NCI-H524 treated with DMSO at 0.1 percent for 48 hours (cell line): Measurements from ENCODE around the gene CAST.
"Not testable (repeated sequence)": the region's sequence is repeated elsewhere in the genome, so short reads cannot be mapped to it uniquely, and the experiment has no call there.

Experiments used
- DNase-seq: peaks from one replicate; lab custom pipeline; 2025; lab: John Stamatoyannopoulos, UW

Gene CAST, protein sequence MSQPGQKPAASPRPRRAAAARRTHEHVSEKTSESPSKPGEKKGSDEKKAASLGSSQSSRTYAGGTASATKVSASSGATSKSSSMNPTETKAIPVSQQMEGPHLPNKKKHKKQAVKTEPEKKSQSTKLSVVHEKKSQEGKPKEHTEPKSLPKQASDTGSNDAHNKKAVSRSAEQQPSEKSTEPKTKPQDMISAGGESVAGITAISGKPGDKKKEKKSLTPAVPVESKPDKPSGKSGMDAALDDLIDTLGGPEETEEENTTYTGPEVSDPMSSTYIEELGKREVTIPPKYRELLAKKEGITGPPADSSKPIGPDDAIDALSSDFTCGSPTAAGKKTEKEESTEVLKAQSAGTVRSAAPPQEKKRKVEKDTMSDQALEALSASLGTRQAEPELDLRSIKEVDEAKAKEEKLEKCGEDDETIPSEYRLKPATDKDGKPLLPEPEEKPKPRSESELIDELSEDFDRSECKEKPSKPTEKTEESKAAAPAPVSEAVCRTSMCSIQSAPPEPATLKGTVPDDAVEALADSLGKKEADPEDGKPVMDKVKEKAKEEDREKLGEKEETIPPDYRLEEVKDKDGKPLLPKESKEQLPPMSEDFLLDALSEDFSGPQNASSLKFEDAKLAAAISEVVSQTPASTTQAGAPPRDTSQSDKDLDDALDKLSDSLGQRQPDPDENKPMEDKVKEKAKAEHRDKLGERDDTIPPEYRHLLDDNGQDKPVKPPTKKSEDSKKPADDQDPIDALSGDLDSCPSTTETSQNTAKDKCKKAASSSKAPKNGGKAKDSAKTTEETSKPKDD

GRCh38 chr5:96661855-96662724, at the start of gene CAST:
Gene CAST, plus strand, starts transcription at chr5:96662376. Its CDS starts 47 bp downstream, at chr5:96662423.
- DNase-seq = peak; percentile 8

GRCh38 chr5:96614110-96614691, 48.0 kb upstream of the CAST start:
- DNase-seq = peak; percentile 3

DNA sequence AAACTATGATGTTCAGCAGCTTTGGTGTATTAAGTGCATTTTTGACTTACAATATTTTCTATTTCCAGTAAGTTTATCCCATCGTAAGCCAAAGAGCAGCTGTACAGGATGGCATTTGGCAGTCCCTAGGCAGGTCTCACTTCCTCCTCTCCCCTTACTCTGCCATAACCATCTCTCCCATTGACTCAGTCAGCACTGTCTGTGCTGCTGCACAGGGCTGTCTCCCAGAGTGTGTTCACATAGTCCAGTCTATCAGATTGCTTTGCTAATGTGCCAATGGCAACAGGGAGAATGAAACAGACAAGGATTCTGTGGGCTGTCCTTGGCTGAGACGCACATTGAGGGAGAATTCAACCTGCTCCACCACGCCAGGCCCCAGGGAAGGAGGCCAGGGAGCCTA, 47.0 kb upstream of the CAST start:
- DNase-seq = no peak

DNA sequence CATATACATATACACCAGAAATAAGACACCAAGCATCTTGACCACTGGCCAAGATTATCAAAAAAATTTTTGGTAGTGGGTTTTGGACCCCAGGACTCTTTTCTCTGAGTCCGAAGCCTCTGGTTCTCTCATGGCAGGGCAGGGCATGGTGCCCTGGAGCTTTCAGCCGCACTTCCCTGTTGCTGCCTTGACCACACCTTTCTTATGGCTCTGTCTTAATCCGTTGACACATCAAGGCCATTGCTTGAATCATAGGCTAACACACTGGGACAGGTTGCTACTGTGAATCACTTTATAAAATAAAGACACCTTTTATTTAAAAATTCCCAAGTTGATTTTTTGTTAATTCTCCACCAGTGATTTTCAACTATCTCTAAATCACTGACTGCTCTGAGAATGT, 45.4 kb upstream of the CAST start:
- DNase-seq = no peak

GRCh38 chr5:96618311-96619016, 43.7 kb upstream of the CAST start:
- not testable (repeated sequence) for DNase-seq

DNA sequence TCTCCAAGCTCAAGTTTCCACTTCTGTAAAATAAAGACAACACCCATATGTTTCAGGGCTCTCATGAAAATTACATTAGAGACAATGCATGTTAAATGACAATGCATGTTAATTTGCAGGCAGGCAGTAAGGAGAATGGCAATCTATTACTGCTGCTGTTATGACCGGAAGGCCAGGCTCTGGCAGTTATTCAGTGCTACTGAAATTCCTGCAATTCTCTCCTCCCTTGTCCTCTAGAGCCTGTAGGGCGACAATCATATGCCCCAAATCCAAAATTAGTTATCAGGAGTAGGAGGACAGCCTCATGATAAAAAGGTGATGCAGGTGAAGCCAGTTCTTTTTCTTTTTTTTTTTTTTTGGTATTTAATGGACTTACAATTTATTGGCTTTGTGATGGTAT, 42.2 kb upstream of the CAST start:
- no peak for DNase-seq

GRCh38 chr5:96624596-96624995, 37.6 kb upstream of the CAST start:
- DNase-seq = no peak

GRCh38 chr5:96625365-96625764, 36.8 kb upstream of the CAST start:
- no peak for DNase-seq

GRCh38 chr5:96626956-96627355, 35.2 kb upstream of the CAST start:
- DNase-seq = no peak

GRCh38 chr5:96627792-96628398, 34.3 kb upstream of the CAST start:
- DNase-seq = no peak

- no peak for DNase-seq
These were observed 33.8 kb upstream of the CAST start for GRCh38 chr5:96628406-96628805.

DNA sequence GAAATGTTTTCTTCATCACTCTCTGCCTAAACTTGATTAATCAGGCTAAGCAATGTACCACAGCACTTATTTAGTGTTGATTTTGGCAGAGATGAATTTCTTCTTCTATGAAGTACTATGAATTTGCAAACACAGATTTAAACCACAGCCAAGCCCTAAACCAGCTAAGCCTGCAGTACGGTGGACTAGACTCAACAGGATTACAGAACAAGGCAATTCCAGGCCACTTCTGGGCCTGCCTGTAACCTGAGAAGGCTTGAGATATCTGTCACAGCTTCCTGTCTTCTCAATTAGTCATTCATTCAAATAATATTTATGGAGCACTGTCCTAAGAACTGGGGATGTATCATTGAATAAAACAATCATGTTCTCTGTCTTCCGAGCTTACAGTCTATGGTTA, 32.4 kb upstream of the CAST start:
- DNase-seq = peak; percentile 36

GRCh38 chr5:96633820-96634219, 28.4 kb upstream of the CAST start:
- DNase-seq = no peak

DNA sequence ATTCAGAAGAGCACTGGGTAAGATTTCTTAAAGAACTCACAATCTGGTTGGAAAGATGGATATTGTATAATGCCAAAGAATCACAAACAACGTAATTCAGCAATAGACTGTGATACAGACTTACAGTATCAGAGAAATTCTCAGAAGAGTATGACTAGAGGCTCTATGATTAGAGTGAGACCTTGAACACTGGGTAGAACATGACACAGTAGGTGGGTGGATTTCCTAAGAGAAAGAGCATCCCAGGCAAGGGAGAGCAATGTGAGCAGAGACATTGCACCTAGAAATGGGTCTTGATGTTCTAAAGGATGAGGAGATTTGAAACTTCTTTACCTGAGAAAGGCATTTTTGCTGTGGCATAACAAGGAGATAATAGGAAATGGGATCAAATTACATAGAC, 27.3 kb upstream of the CAST start:
- DNase-seq = no peak

- no peak for DNase-seq
These were observed 26.1 kb upstream of the CAST start for GRCh38 chr5:96636046-96636445.

GRCh38 chr5:96636594-96636993, 25.6 kb upstream of the CAST start:
- no peak for DNase-seq

DNA sequence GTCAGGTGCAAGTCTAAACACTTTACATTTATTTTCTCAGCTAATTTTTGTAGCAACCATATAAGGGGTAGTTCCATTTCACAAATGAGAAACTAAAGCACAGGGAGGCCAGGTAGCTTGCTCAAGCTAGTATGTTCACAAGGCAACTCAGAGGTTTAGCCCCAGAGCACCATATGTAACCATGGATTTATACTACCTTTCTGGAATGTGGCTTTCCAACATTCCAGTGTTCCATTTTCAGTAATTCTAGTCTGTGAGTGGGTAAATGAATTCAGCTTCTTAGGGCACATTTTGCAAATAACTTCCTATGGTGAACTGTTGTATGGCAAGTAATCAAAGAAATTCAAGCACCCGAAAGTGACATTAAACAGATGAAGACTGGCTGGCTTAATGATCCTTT, 25.0 kb upstream of the CAST start:
- DNase-seq = no peak

DNA sequence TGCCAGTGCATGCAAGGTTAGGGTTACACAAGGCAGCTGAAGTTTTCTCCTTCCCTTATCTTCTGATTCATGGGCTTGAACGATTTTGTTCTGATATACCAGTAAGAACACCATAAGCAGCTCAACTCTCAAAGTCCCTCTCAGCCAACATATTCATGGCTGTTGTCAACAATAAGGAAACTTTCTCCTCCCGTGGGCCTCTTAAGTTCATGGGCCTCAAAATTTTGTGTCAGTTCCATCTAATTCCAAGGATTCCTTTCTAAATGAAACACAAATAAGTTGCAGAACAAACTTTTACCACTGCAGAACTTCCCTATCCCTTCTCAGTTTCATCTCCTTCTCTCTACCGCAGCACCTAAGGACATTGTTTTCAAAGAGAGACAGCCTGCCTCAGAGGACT, 23.6 kb upstream of the CAST start:
- no peak for DNase-seq

GRCh38 chr5:96640696-96641095, 21.5 kb upstream of the CAST start:
- DNase-seq = no peak

DNA sequence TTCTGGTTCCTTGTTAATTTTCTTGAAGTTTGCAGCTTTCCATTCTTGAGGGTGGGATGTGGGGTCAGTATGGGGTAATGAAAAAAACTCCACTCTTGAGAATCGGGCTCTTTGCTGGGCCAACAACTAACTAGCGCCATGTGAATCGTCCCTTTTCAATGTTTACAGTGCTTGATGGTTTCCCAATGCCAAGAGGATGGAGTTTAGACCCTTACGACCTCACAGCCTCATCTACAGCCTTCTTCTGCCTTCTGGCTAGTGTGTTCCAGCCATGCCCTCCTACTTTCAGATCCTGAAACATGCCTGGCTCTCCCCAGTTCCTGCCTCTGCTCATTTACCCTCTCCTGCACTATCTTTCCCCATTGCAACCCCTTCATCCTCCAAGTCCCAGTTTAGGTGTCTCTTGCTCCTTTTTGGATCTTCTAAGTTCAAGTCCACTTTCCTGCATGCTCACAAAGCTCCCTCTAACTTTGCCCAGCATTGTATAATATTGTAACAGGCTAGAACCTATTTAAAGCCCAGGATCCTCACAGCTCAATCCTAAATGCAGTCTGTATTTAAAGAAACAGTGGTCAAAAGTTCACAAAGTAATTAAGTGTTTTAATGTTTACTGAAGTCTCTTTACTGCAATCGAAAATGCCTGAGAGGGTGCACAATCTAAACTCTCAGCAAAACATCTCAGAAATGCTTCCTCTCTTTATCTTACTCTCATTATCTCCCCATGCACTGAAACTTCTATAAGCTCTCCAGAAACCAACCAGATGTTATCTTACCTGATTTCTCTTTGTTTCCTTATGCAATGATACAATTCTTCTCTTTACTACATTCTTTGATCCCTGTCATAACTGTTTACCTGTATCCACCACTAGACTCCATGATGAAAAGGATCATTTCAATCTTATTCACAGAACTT, 20.6 kb upstream of the CAST start:
- no peak for DNase-seq
